Panc1 (cell line): ENCODE data around the gene MBD3L3.
"Not testable (repeated sequence)": the region's sequence is repeated elsewhere in the genome, so short reads cannot be mapped to it uniquely, and the experiment has no call there.

Experiments
- CTCF ChIP-seq: fragments of 450-650 bp; IDR thresholded peaks from 2 replicates; pipeline ENCODE4 v1.5.1; 2017; ENCODE audit warnings: mild to moderate bottlenecking
- POLR2AphosphoS5 ChIP-seq: IDR thresholded peaks from 2 replicates; pipeline ENCODE4 v1.6.1; 2012; ENCODE audit warnings: mild to moderate bottlenecking, low read depth, low read length, moderate library complexity
- REST ChIP-seq, 2 experiments: IDR thresholded peaks; 2 replicates each; pipeline ENCODE4 v1.6.1; 2011 to 2012; ENCODE audit warnings: low read depth in 2 of 2, control low read depth in 1 of 2, low read length in 1 of 2, mild to moderate bottlenecking in 1 of 2, moderate library complexity in 1 of 2; ENCODE audit not compliant: insufficient read depth in 1 of 2
- SIN3A ChIP-seq: IDR thresholded peaks from 2 replicates; pipeline ENCODE4 v1.6.1; 2012; ENCODE audit warnings: low read depth, mild to moderate bottlenecking, low read length, moderate library complexity, borderline replicate concordance; ENCODE audit not compliant: insufficient read depth
- TCF7L2 ChIP-seq: IDR thresholded peaks from 2 replicates; pipeline ENCODE4 v1.6.1; 2011; ENCODE audit warnings: mild to moderate bottlenecking, low read depth, low read length, inconsistent platforms

- not testable (repeated sequence) for TF ChIP-seq CTCF; POLR2AphosphoS5; REST (IDR thresholded peaks at IDR 0.05; ENCODE audit: insufficient read depth in 1 of 2, low read depth in 2 of 2, low read length in 1 of 2); TCF7L2; SIN3A
These were observed 9.5 kb downstream of the MBD3L3 start, which contains the start of gene MBD3L2 for GRCh38 chr19:7049021-7049420.
